Mucosa of descending colon (tissue), 3 donors: Measurements from ENCODE around the gene GLTP. TPM values are rescaled to one million over a fixed set of nuclear protein-coding genes. Genes with fewer than 3 reads are reported as not detected.

ENCODE experiments used
- ATAC-seq: fragments of 200-7000 bp; cut with Tn5 transposase; one replicate; pipeline ENCODE4 v1.9.1; 2020; ENCODE audit warnings: mild to moderate bottlenecking, moderate library complexity
- DNase-seq, 3 donors: peaks; one replicate each; pipeline ENCODE4 v3.0.0-alpha.2; 2020
- H3K36me3 ChIP-seq: fragments of 200-600 bp; one replicate; pipeline ENCODE4 v1.8.0; 2021; ENCODE audit warnings: low read depth, mild to moderate bottlenecking
- H3K4me1 ChIP-seq: fragments of 200-600 bp; one replicate; pipeline ENCODE4 v1.8.0; 2021; ENCODE audit warnings: low read depth, mild to moderate bottlenecking
- H3K4me3 ChIP-seq: fragments of 200-600 bp; one replicate; pipeline ENCODE4 v1.8.0; 2021; ENCODE audit warnings: mild to moderate bottlenecking
- H3K9me3 ChIP-seq: fragments of 200-600 bp; one replicate; pipeline ENCODE4 v1.8.0; 2021; ENCODE audit warnings: mild to moderate bottlenecking
- CTCF ChIP-seq: fragments of 200-600 bp; IDR thresholded peaks from one replicate; pipeline ENCODE4 v1.8.0; 2022; ENCODE audit warnings: antibody characterized with exemption, mild to moderate bottlenecking
- intact Hi-C, 2 donors: fragments of 100-400 bp; cut with DNase I in 1 of 2; cut with micrococcal nuclease in 1 of 2; formaldehyde crosslinking; loops; one replicate each; pipeline versions ENCODE4 v1.11.0 to v1.11.1; 2022; cut with DNase I, micrococcal nuclease
- total RNA-seq, 3 donors: library from RNA; stranded (reverse); fragmentation: NEBNext Ultra II Directional in 2 of 3; extraction: Animal tissue kit (Norgen Biotek cat#: 25700) in 2 of 3; gene quantifications; one replicate each; pipeline versions ENCODE4 v1.2.1 to v1.2.4, GENCODE V29; 2021 to 2023
- donor health status: DM: no; HTN: no; CAD: no; lungs with moderate emphysema.
- donor health status: DM: no; HTN: no; CAD: no.
- donor health status: DM: no; HTN: yes; CAD: no.

GLTP gene
- total RNA-seq, 3 donors from 2014 or later, result 58.8 to 101 (median 98.9) TPM

GRCh38 chr12:109920261-109920780, 40.0 kb upstream of the GLTP start:
- Histone ChIP-seq H3K4me1 (no peaks in the 10 kb centered on the region), H3K36me3 (peaks cover 5% of the 10 kb centered on the region), H3K4me3 (no peak overlapping the region), H3K9me3 (no peaks in the 10 kb centered on the region)
- no peak for TF ChIP-seq CTCF
- intact Hi-C loops, result no loop called here
- no peak for DNase-seq
- no peak for ATAC-seq

- intact Hi-C loops, result no loop called here
- Histone ChIP-seq H3K9me3 (no peaks in the 10 kb centered on the region), H3K36me3 (peaks cover 5% of the 10 kb centered on the region), H3K4me1 (no peaks in the 10 kb centered on the region), H3K4me3 (no peak overlapping the region)
- DNase-seq, result no peak
- ATAC-seq, result no peak
- TF ChIP-seq CTCF, result no peak
These were observed 39.1 kb upstream of the GLTP start for GRCh38 chr12:109919456-109919855.

- intact Hi-C loops, result no loop called here
- TF ChIP-seq CTCF, result no peak
- peaks cover 5% of the 10 kb centered on the region for H3K36me3 ChIP-seq
These were observed 35.7 kb upstream of the GLTP start for GRCh38 chr12:109916045-109916444.

GRCh38 chr12:109915171-109916040, 35.1 kb upstream of the GLTP start:
- Histone ChIP-seq H3K36me3 (peaks cover 5% of the 10 kb centered on the region), H3K9me3 (no peaks in the 10 kb centered on the region), H3K4me1 (no peaks in the 10 kb centered on the region), H3K4me3 (no peak overlapping the region)
- DNase-seq (no peak), ATAC-seq (peak; percentile 25)
- intact Hi-C loops, result no loop called here
- TF ChIP-seq CTCF, result no peak

More at GRCh38 chr12:109916045-109916444, 35.7 kb upstream of the GLTP start:
- H3K4me3 ChIP-seq, result no peak overlapping the region
- DNase-seq (no peak), ATAC-seq (no peak)
- no peaks in the 10 kb centered on the region for H3K4me1 ChIP-seq
- H3K9me3 ChIP-seq, result no peaks in the 10 kb centered on the region

- no peak overlapping the region for H3K4me3 ChIP-seq
- ATAC-seq, result no peak
- TF ChIP-seq CTCF, result no peak
- DNase-seq, result no peak
- intact Hi-C loops, result no loop called here
- H3K4me1 ChIP-seq, result no peaks in the 10 kb centered on the region
- H3K9me3 ChIP-seq, result no peaks in the 10 kb centered on the region
- H3K36me3 ChIP-seq, result peaks cover 5% of the 10 kb centered on the region
These were observed 34.1 kb upstream of the GLTP start for GRCh38 chr12:109914461-109914860.
